ENCODE data around the gene MRPS5.

DNA sequence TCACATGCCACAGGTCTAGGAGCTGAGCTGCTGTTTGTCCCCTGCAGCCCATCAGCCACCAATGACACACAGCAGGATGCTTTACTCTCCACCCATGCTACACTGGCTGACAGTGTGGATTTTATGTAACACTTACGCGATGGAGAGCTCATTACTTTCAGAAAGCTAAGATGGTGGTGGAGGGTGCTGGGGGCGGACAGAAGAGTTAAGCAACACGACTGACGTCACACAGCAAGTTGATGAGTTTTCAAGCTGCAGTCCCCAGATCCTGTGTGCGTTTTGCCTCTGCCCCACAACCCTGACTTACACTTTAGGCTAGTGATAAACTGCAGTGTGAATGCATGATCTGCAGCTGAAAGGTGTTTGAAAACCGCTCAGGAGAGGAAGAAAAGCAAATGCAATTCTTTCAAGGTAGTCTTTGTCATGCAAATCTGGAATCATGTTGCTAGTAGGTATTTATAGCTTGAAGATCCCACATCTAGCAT is 42.4 kb downstream of the MRPS5 start:
- TF ChIP-seq TAF1 (IDR thresholded peaks at IDR 0.05; ENCODE audit: low read depth, low read length) (no peak), POLR2A (IDR thresholded peaks at IDR 0.05; ENCODE audit: low read depth, low read length) (no peak), POLR2AphosphoS5 (IDR thresholded peaks at IDR 0.05; ENCODE audit: low read depth, low read length) (no peak), PAX5 (IDR thresholded peaks at IDR 0.05; ENCODE audit: insufficient read depth, low read length, severe bottlenecking) (no peak)

Measured in GM12891 (cell line).